GM12864 (cell line): ENCODE measurements around the gene ADGRG6.

Experiments
- DNase-seq: peaks from one replicate; pipeline ENCODE4 v3.0.0-alpha.2; 2011; ENCODE audit warnings: low read depth
- H3K4me3 ChIP-seq: 2 replicates; pipeline ENCODE4 v1.5.1; 2011; ENCODE audit warnings: mild to moderate bottlenecking, low read depth, low read length, control low read depth
- CTCF ChIP-seq: IDR thresholded peaks from 2 replicates; pipeline ENCODE4 v1.5.1; 2011; ENCODE audit warnings: low read depth, mild to moderate bottlenecking, moderate library complexity, low read length, control low read depth, inconsistent platforms; ENCODE audit errors: missing control alignments

Gene ADGRG6

GRCh38 chr6:142333431-142333830 lies 31.6 kb downstream of the ADGRG6 start:
- TF ChIP-seq CTCF, result no peak
- DNase-seq, result no peak
- H3K4me3 ChIP-seq, result no peak overlapping the region

GRCh38 chr6:142334294-142334693 lies 32.5 kb downstream of the ADGRG6 start:
- H3K4me3 ChIP-seq, result no peak overlapping the region
- TF ChIP-seq CTCF, result no peak

GRCh38 chr6:142335415-142335814 lies 33.6 kb downstream of the ADGRG6 start:
- no peak for TF ChIP-seq CTCF
- no peak for DNase-seq
- H3K4me3 ChIP-seq, result no peak overlapping the region

More at GRCh38 chr6:142334294-142334693, 32.5 kb downstream of the ADGRG6 start:
- DNase-seq, result no peak

GRCh38 chr6:142336183-142336582 lies 34.4 kb downstream of the ADGRG6 start:
- DNase-seq, result no peak
- TF ChIP-seq CTCF, result no peak
- no peak overlapping the region for H3K4me3 ChIP-seq

- TF ChIP-seq CTCF, result no peak
- DNase-seq, result no peak
- H3K4me3 ChIP-seq, result no peak overlapping the region
These were observed 35.0 kb downstream of the ADGRG6 start for GRCh38 chr6:142336787-142337186.

- no peak for TF ChIP-seq CTCF
- H3K4me3 ChIP-seq, result no peak overlapping the region
- no peak for DNase-seq
These were observed 37.3 kb downstream of the ADGRG6 start for GRCh38 chr6:142339113-142339512.

GRCh38 chr6:142339968-142340658 lies 38.3 kb downstream of the ADGRG6 start:
- H3K4me3 ChIP-seq, result no peak overlapping the region
- TF ChIP-seq CTCF, result no peak
- DNase-seq, result no peak
